ENCODE results near the gene ITGB8.
"Not testable (repeated sequence)": the region's sequence is repeated elsewhere in the genome, so short reads cannot be mapped to it uniquely, and the experiment has no call there.

Gene ITGB8

DNA sequence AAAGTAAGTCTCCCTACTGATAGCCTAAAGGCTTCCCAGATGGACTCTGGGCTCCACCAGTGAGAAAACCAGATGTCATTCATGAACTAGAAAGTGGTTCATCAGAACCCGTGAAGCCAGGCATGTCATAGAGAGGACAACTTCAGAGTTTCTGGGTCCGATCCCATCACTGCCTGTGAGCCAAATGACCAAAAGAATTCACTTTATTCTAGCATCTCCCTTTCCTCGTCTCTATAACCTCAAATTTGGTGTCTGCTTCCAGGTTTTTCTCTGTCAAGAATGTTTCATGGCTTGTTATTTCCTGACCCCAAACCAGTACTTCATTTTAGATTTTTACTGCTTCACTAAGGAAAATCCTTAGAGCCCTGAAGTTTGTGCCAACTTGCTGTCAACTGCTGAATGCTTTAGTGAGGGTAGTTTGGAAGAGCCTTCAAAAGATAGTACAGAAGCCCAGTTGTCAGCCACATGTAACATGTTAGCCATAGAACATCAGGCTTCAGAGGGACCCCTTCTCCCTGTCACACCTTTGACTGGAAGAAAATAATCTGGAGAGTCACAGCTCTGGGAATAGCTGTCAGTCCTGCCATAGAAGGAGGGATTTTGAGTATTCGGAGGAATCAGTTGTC is 34.0 kb downstream of the ITGB8 start:
- Histone ChIP-seq H4K20me1 (no peaks in the 10 kb centered on the region), H3K9me3 (no peaks in the 10 kb centered on the region), H3K27ac (no peak overlapping the region), H3K4me1 (no peaks in the 10 kb centered on the region), H3K27me3 (no peaks in the 10 kb centered on the region), H3K4me2 (no peak overlapping the region), H3K4me3 (no peak overlapping the region), H3K36me3 (no peaks in the 10 kb centered on the region), H3K9ac (no peak overlapping the region)
- TF ChIP-seq Cebpa-rat (IDR thresholded peaks at IDR 0.05) = no peak

- Histone ChIP-seq H3K9me3 (no peaks in the 10 kb centered on the region), H3K4me2 (no peak overlapping the region), H3K4me1 (no peaks in the 10 kb centered on the region), H3K27ac (no peak overlapping the region), H3K36me3 (no peaks in the 10 kb centered on the region), H3K9ac (no peak overlapping the region), H4K20me1 (no peaks in the 10 kb centered on the region), H3K4me3 (no peak overlapping the region), H3K27me3 (no peaks in the 10 kb centered on the region)
- TF ChIP-seq Cebpa-rat (IDR thresholded peaks at IDR 0.05) = no peak
These were observed 34.8 kb downstream of the ITGB8 start for GRCh38 chr7:20365486-20365885.

DNA sequence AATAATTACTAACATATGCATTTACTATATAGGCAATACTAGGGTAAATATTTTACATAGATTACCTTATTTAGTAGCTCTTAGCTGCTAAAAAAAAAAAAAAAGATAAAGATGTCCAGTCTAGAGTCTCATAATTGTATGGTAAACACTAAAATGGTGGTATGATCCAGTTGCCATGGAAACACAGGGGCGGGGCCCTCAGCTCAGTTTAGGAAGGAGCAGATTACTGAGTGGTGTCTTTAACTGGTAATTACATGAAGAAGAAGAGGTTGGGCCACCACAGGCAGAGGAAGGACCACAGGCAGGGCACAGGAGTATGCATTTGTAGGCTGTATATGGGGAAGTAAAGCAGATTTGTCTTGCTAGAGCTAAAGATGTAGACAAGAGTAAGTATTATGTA is 43.7 kb downstream of the ITGB8 start:
- H3K27me3 ChIP-seq = no peaks in the 10 kb centered on the region
- no peaks in the 10 kb centered on the region for H3K4me1 ChIP-seq
- H4K20me1 ChIP-seq = no peaks in the 10 kb centered on the region
- H3K9ac ChIP-seq = no peak overlapping the region
- H3K36me3 ChIP-seq = no peaks in the 10 kb centered on the region
- H3K9me3 ChIP-seq = no peaks in the 10 kb centered on the region
- H3K27ac ChIP-seq = no peak overlapping the region
- H3K4me3 ChIP-seq = no peak overlapping the region
- TF ChIP-seq Cebpa-rat (IDR thresholded peaks at IDR 0.05) = no peak
- H3K4me2 ChIP-seq = no peak overlapping the region

- H3K9me3 ChIP-seq = no peaks in the 10 kb centered on the region
- H4K20me1 ChIP-seq = no peaks in the 10 kb centered on the region
- no peak overlapping the region for H3K27ac ChIP-seq
These were observed 46.1 kb downstream of the ITGB8 start for GRCh38 chr7:20376796-20377195.

GRCh38 chr7:20381406-20382034 is 50.8 kb downstream of the ITGB8 start:
- H3K4me3 ChIP-seq = no peak overlapping the region
- no peak overlapping the region for H3K4me2 ChIP-seq
- no peaks in the 10 kb centered on the region for H4K20me1 ChIP-seq
- H3K27me3 ChIP-seq = no peaks in the 10 kb centered on the region
- no peak for TF ChIP-seq Cebpa-rat (IDR thresholded peaks at IDR 0.05)
- no peak overlapping the region for H3K9ac ChIP-seq
- no peak overlapping the region for H3K27ac ChIP-seq
- no peaks in the 10 kb centered on the region for H3K4me1 ChIP-seq
- H3K9me3 ChIP-seq = no peaks in the 10 kb centered on the region
- no peaks in the 10 kb centered on the region for H3K36me3 ChIP-seq

More at GRCh38 chr7:20376796-20377195, 46.1 kb downstream of the ITGB8 start:
- TF ChIP-seq Cebpa-rat (IDR thresholded peaks at IDR 0.05) = no peak
- no peak overlapping the region for H3K9ac ChIP-seq
- no peaks in the 10 kb centered on the region for H3K27me3 ChIP-seq
- no peak overlapping the region for H3K4me3 ChIP-seq
- no peaks in the 10 kb centered on the region for H3K4me1 ChIP-seq
- no peaks in the 10 kb centered on the region for H3K36me3 ChIP-seq
- no peak overlapping the region for H3K4me2 ChIP-seq

- H3K4me3 ChIP-seq = no peak overlapping the region
- no peaks in the 10 kb centered on the region for H4K20me1 ChIP-seq
- no peaks in the 10 kb centered on the region for H3K36me3 ChIP-seq
- no peak overlapping the region for H3K27ac ChIP-seq
- no peak for TF ChIP-seq Cebpa-rat (IDR thresholded peaks at IDR 0.05)
- H3K4me2 ChIP-seq = no peak overlapping the region
- no peaks in the 10 kb centered on the region for H3K4me1 ChIP-seq
- H3K9me3 ChIP-seq = no peaks in the 10 kb centered on the region
- H3K9ac ChIP-seq = no peak overlapping the region
- H3K27me3 ChIP-seq = no peaks in the 10 kb centered on the region
These were observed 52.7 kb downstream of the ITGB8 start for GRCh38 chr7:20383351-20383750.

GRCh38 chr7:20385126-20385525 is 54.4 kb downstream of the ITGB8 start:
- Histone ChIP-seq H3K36me3 (no peaks in the 10 kb centered on the region), H3K4me1 (no peaks in the 10 kb centered on the region), H3K9me3 (no peaks in the 10 kb centered on the region), H3K9ac (no peak overlapping the region), H4K20me1 (no peaks in the 10 kb centered on the region), H3K4me2 (no peak overlapping the region), H3K4me3 (no peak overlapping the region), H3K27ac (no peak overlapping the region), H3K27me3 (no peaks in the 10 kb centered on the region)
- no peak for TF ChIP-seq Cebpa-rat (IDR thresholded peaks at IDR 0.05)

DNA sequence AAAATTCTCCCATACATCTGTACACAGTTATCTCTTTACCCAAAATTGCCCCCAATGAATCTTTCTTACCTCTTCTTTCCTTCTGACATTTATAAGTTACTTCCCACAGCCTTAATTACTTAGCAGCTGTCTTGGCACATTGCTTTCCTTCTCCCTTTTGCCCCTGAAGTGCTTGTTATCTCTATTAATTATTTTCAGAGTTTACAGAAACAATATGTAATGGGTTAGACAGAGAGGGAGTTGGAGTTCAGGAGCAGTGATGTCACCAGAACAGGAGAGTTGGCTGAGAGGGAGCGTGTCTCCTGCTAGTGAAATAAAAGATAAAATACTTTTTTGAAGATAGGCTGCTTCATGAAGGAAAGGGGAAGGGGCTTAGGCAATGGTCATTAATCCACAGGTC is 57.4 kb downstream of the ITGB8 start:
- Histone ChIP-seq H3K4me1 (no peaks in the 10 kb centered on the region), H4K20me1 (no peaks in the 10 kb centered on the region), H3K27ac (no peak overlapping the region), H3K9ac (no peak overlapping the region), H3K36me3 (no peaks in the 10 kb centered on the region), H3K27me3 (no peaks in the 10 kb centered on the region), H3K4me2 (no peak overlapping the region), H3K9me3 (no peaks in the 10 kb centered on the region), H3K4me3 (no peak overlapping the region)
- no peak for TF ChIP-seq Cebpa-rat (IDR thresholded peaks at IDR 0.05)

- H3K4me1 ChIP-seq, H3K4me2 ChIP-seq, H3K4me3 ChIP-seq, H4K20me1 ChIP-seq, H3K9me3 ChIP-seq, H3K27me3 ChIP-seq, H3K36me3 ChIP-seq, H3K9ac ChIP-seq, H3K27ac ChIP-seq: not testable (repeated sequence)
These were observed 58.5 kb downstream of the ITGB8 start for GRCh38 chr7:20389192-20389591.

- H3K4me3 ChIP-seq = no peak overlapping the region
- no peaks in the 10 kb centered on the region for H4K20me1 ChIP-seq
- no peaks in the 10 kb centered on the region for H3K36me3 ChIP-seq
- no peaks in the 10 kb centered on the region for H3K4me1 ChIP-seq
- H3K9ac ChIP-seq = no peak overlapping the region
- no peak overlapping the region for H3K4me2 ChIP-seq
- H3K27me3 ChIP-seq = no peaks in the 10 kb centered on the region
- no peak for TF ChIP-seq Cebpa-rat (IDR thresholded peaks at IDR 0.05)
- no peaks in the 10 kb centered on the region for H3K9me3 ChIP-seq
- no peak overlapping the region for H3K27ac ChIP-seq
These were observed 62.4 kb downstream of the ITGB8 start for GRCh38 chr7:20393021-20393610.
